Epidermal melanocyte (primary cell): ENCODE results near the gene POGZ.

Experiments used
- DNase-seq: peaks from one replicate; pipeline ENCODE4 v3.0.0; 2011; ENCODE audit warnings: low spot score; ENCODE audit not compliant: insufficient read length

POGZ gene

GRCh38 chr1:151372058-151372934 lies 87.0 kb downstream of the POGZ start, which contains the start of gene SELENBP1:
SELENBP1 (minus strand) TSS chr1:151372705; CDS start chr1:151372641, 64 bp downstream.
- peak; percentile 77 for DNase-seq

GRCh38 chr1:151371370-151372057 lies 87.8 kb downstream of the POGZ start:
- no peak for DNase-seq

- no peak for DNase-seq
Measured at GRCh38 chr1:151370211-151370911, 88.9 kb downstream of the POGZ start.

- no peak for DNase-seq
Measured at GRCh38 chr1:151369621-151370048, 89.7 kb downstream of the POGZ start.

- DNase-seq, result no peak
Measured at GRCh38 chr1:151369302-151369610, 90.0 kb downstream of the POGZ start.

- DNase-seq, result no peak
Measured at GRCh38 chr1:151368393-151369301, 90.6 kb downstream of the POGZ start.

GRCh38 chr1:151367658-151368392 lies 91.5 kb downstream of the POGZ start:
- DNase-seq, result no peak

- DNase-seq, result no peak
Measured at GRCh38 chr1:151364996-151365395, 94.3 kb downstream of the POGZ start.

- no peak for DNase-seq
Measured at GRCh38 chr1:151362308-151363155, 96.8 kb downstream of the POGZ start.

GRCh38 chr1:151361883-151362282 lies 97.4 kb downstream of the POGZ start:
- no peak for DNase-seq

GRCh38 chr1:151356696-151357095 lies 102.6 kb downstream of the POGZ start:
- no peak for DNase-seq
